Measurements from ENCODE around the gene ANKLE2.
"Not testable (repeated sequence)": the region's sequence is repeated elsewhere in the genome, so short reads cannot be mapped to it uniquely, and the experiment has no call there.

ANKLE2 gene

DNA sequence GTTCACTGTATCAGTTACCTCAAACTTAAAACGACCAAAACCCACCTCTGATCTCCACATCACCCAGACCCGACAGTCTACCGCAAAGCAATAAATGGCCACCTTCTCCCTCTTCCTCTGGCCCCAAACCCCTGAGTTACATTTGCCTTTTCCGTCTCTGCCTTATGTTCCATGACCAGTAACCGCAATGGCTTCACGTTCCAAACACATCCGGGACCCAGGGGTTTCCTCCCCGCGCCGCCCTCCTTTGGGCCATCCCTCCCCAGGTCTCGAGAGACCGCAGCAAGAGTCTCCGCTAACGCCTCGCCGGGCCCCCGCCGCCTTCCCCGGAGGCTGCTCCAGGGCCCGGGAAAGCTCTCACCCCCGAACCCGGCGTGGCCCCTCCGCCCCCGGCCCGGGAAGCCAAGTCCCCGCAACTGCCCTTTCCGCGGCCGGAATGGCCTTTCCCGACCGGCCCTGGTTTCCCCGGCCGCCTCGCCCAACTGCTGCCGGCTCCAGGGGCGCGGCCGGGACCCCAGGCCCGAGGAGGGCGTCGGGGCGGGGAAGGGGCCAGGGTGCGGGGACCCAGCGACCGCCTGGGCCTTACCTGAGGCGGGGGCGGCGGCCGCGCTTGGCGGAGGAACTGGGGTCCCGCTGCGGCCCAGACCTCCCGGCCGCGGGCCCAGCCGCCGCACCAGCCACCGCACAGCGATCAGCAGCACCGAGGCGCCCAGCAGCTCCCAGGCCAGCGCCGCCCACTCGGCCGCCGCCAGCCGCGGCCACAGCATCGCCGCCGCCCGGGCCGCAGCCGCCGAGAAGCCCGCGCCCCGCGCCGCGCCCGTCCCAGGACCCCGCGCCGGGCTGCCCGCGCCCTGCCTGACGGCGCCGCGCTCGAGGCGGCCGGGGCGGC, at the start of gene ANKLE2:
ANKLE2 (minus strand) TSS at position 801 of the 889 bp plus-strand sequence; CDS start at position 767, 34 bp downstream.
- peak; percentile 63 for DNase-seq

- not testable (repeated sequence) for DNase-seq
These were observed 47.8 kb upstream of the ANKLE2 start for GRCh38 chr12:132809391-132809790.

GRCh38 chr12:132807295-132808092, 45.9 kb upstream of the ANKLE2 start:
- DNase-seq = peak; percentile 68

DNA sequence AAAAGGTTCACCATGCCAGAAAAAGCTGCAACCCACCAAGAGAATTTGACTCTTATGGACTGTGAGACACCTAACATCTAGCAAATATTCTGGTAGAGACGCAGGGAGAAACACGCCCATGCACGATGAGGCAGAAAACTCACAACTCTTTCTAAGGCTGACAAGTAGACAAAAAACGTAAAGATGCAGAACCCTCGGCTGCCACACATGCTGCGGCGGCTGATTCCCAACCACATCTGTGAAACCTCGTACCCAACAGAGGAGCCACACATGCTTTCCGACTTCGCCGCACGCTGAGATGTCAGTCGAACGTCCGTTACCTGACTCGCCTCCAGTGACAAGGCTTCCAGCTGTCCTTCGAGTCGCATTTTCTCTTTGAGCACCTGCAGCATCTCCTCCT, 45.2 kb upstream of the ANKLE2 start:
- DNase-seq = no peak

GRCh38 chr12:132804426-132804861, 42.8 kb upstream of the ANKLE2 start:
- no peak for DNase-seq

DNA sequence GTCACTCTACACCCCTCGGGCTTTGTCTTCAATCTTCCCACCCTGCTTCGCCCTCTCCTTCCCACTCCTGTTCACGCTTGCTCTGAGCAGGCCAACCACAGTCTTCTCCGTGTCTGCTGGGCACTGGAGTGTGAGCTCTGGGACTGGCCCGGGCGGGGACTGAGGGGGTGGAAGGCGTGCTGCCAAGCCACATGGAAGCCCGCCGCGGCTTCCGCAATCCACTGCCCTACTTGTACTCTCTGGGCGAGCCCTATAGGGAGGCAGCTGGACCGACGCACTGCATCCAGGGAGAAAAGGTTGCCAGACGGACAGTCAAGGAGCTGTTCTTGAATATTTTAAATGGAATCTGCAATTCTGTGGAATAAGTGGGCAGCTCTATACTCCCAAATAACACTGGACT, 42.3 kb upstream of the ANKLE2 start:
- no peak for DNase-seq

- no peak for DNase-seq
These were observed 41.5 kb upstream of the ANKLE2 start for GRCh38 chr12:132803125-132803524.

DNA sequence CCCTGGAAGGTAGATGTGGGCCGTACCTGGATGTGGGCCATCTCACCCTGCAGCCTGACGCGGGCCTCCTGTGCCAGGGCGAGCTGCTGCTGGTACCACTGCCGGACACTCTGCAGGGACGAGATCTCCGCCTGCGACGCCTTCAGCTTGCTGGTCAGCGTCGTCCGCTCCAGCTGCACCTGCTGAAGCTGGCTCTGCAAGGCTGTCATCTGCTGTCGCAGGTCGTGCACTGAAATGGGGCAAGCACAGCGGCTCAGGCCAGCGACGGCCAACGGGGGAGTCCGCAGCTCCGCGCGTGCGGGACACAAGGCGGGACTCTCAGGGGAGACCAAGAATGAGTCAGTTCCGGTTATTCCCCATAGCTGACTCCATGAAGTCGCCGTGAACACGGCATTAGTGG, 40.1 kb upstream of the ANKLE2 start:
- no peak for DNase-seq

- DNase-seq = no peak
These were observed 37.2 kb upstream of the ANKLE2 start for GRCh38 chr12:132798836-132799235.

- no peak for DNase-seq
These were observed 36.4 kb upstream of the ANKLE2 start for GRCh38 chr12:132797820-132798570.

DNA sequence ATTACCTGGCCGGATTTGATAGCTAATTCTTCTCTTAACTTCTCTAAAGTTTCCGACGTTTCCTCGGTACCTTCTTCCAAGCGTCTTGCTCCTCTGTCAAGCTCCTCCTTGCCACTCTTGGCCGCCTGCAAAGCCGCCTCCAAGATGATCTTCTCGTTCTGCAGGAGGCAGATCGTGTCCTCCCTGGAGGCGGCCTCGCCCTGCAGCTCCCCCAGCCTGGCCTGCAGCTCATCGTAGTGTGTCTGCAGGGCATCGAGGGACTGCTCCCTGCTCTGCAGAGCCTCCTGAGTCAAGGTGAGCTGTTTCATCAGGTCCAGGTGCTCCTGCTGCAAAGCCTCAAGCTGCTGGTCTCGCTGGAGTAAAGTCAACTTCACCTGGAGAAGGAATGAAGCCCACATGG, 34.2 kb upstream of the ANKLE2 start:
- DNase-seq = no peak

DNA sequence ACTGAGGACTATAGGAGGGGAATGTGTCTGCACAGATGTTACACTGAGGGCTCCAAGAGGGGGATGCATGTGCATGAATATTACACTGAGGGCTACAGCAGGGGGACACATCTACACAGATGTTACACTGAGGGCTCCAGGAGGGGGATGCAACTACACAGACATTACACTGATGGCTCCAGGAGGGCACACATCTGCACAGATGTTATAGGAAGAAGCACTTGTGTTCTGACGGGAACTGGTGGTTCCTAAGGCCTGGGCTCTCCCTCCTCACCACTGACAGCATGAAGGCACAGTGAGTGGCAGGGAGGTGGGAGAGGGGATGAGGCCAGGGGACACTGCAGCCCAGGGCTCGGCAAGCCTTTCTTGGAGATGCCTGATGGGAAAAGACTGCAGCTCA, 30.3 kb upstream of the ANKLE2 start:
- not testable (repeated sequence) for DNase-seq

- DNase-seq = no peak
These were observed 27.5 kb upstream of the ANKLE2 start for GRCh38 chr12:132789099-132789471.

- DNase-seq = peak; percentile 67
These were observed 26.9 kb upstream of the ANKLE2 start for GRCh38 chr12:132788375-132789098.

GRCh38 chr12:132787877-132788276, 26.2 kb upstream of the ANKLE2 start:
- DNase-seq = no peak

GRCh38 chr12:132786192-132786591, 24.6 kb upstream of the ANKLE2 start:
- DNase-seq = no peak

DNA sequence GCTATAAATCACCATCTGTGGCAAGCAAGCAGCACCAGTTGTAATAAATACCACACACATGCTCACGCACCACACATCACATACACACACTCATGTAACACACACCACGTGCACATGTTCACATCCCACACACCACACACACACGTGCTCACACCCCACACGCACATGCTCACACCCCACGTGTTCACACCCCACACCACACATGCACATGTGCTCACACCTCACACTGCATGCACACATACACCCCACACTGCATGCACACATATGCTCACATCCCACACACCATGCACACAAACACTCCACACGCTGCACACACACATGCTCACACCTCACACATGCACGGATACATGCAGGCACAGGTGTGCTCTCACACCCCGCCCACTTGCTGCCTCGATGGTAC, 22.9 kb upstream of the ANKLE2 start:
- DNase-seq = no peak

GRCh38 chr12:132783917-132784531, 22.4 kb upstream of the ANKLE2 start:
- no peak for DNase-seq

GRCh38 chr12:132781938-132782337, 20.3 kb upstream of the ANKLE2 start:
- DNase-seq = no peak

DNA sequence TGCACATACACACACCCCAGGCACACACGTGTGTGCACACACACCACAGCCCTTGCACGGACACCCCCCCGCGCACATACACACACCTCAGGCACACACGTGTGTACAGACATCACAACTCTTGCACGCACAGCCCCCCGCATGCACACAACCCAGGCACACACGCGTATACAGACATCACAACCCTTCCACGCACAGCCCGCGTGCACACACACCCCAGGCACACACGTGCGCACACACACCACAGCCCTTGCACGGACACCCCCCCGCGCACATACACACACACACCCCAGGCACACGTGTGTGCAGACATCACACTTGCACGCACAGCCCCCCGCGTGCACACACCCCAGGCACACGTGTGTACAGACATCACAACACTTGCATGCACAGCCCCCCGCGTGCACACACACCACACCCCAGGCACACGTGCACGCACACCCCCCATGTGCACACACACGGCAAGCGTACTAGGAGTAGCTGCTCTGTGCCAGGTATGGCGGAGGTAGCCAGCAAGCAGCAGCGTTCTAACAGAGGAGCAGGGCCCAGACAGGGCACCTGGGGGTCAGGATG, 18.2 kb upstream of the ANKLE2 start:
- no peak for DNase-seq

- no peak for DNase-seq
These were observed 16.0 kb upstream of the ANKLE2 start for GRCh38 chr12:132777614-132778013.

All from 8988T (cell line).